DMS53 treated with DMSO at 0.1 percent for 48 hours (cell line): Measurements from ENCODE around the gene CDH8.
A peak's percentile ranks its signal among the peaks of the same experiment; 100 is the strongest.

ENCODE experiments used
- DNase-seq: peaks from one replicate; lab custom pipeline; 2025; ENCODE audit not compliant: unreplicated experiment; lab: John Stamatoyannopoulos, UW

The CDH8 gene

GRCh38 chr16:62033065-62033464 is 3.2 kb downstream of the CDH8 start:
- no peak for DNase-seq

- no peak for DNase-seq
Observed at GRCh38 chr16:62029947-62030346, 6.3 kb downstream of the CDH8 start.

GRCh38 chr16:62022688-62023087 is 13.6 kb downstream of the CDH8 start:
- DNase-seq, result no peak

- no peak for DNase-seq
Observed at GRCh38 chr16:62021161-62021581, 15.1 kb downstream of the CDH8 start.

GRCh38 chr16:62020681-62021080 is 15.6 kb downstream of the CDH8 start:
- no peak for DNase-seq

GRCh38 chr16:62019851-62020250 is 16.4 kb downstream of the CDH8 start:
- no peak for DNase-seq

- DNase-seq, result no peak
Observed at GRCh38 chr16:62018301-62019060, 17.8 kb downstream of the CDH8 start.

- no peak for DNase-seq
Observed at GRCh38 chr16:62014319-62014923, 21.8 kb downstream of the CDH8 start.

GRCh38 chr16:62010186-62010585 is 26.1 kb downstream of the CDH8 start:
- DNase-seq, result no peak

- no peak for DNase-seq
Observed at GRCh38 chr16:61998460-61998859, 37.8 kb downstream of the CDH8 start.

- no peak for DNase-seq
Observed at GRCh38 chr16:61993108-61993507, 43.1 kb downstream of the CDH8 start.

- no peak for DNase-seq
Observed at GRCh38 chr16:61987474-61988012, 48.7 kb downstream of the CDH8 start.

GRCh38 chr16:61969077-61969382 is 67.2 kb downstream of the CDH8 start:
- DNase-seq, result peak; percentile 14

GRCh38 chr16:61968242-61969076 is 67.8 kb downstream of the CDH8 start:
- DNase-seq, result no peak

GRCh38 chr16:61957075-61957855 is 79.0 kb downstream of the CDH8 start:
- DNase-seq, result no peak

- no peak for DNase-seq
Observed at GRCh38 chr16:61952841-61953240, 83.4 kb downstream of the CDH8 start.

- DNase-seq, result no peak
Observed at GRCh38 chr16:61948414-61948813, 87.8 kb downstream of the CDH8 start.

- DNase-seq, result no peak
Observed at GRCh38 chr16:61946019-61946418, 90.2 kb downstream of the CDH8 start.

GRCh38 chr16:61945511-61945910 is 90.7 kb downstream of the CDH8 start:
- DNase-seq, result no peak

GRCh38 chr16:61944004-61944403 is 92.2 kb downstream of the CDH8 start:
- DNase-seq, result no peak

GRCh38 chr16:61940611-61941010 is 95.6 kb downstream of the CDH8 start:
- DNase-seq, result no peak
